HL-60 (cell line): ENCODE results near the gene CACTIN.

Experiments used
- CTCF ChIP-seq: IDR thresholded peaks from one replicate; pipeline ENCODE4 v1.5.1; 2011; ENCODE audit warnings: low read length, control low read depth, inconsistent platforms; ENCODE audit not compliant: insufficient read depth
- GABPA ChIP-seq: IDR thresholded peaks from 2 replicates; pipeline ENCODE4 v1.6.1; 2012; ENCODE audit warnings: low read depth
- POLR2AphosphoS5 ChIP-seq: IDR thresholded peaks from 2 replicates; pipeline ENCODE4 v1.6.1; 2012; ENCODE audit warnings: low read depth
- REST ChIP-seq: IDR thresholded peaks from 2 replicates; pipeline ENCODE4 v1.6.1; 2012; ENCODE audit warnings: low read depth; ENCODE audit not compliant: insufficient replicate concordance
- SPI1 ChIP-seq: IDR thresholded peaks from 2 replicates; pipeline ENCODE4 v1.6.1; 2012; ENCODE audit warnings: low read depth, mild to moderate bottlenecking, borderline replicate concordance

- TF ChIP-seq CTCF (no peak), GABPA (no peak), POLR2AphosphoS5 (no peak), REST (no peak), SPI1 (no peak)
Observed at GRCh38 chr19:3643674-3644313, 17.2 kb upstream of the CACTIN start.
